BJ (cell line): ENCODE measurements around the gene PLPP2. TPM values are rescaled to one million over a fixed set of nuclear protein-coding genes. Genes with fewer than 3 reads are reported as not detected.

ENCODE experiments used
- CTCF ChIA-PET: fragments of 350-600 bp; formaldehyde crosslinking; extraction: SDS; loops from one replicate; lab custom pipeline; 2021; ENCODE audit warnings: antibody characterized with exemption, inconsistent platforms; lab: Yijun Ruan, JAX
- POLR2A ChIA-PET: fragments of 300-600 bp; sonication (Branson Sonifier 250); formaldehyde crosslinking; extraction: SDS; loops from one replicate; lab custom pipeline; 2021; ENCODE audit warnings: antibody characterized with exemption; lab: Charles Lee
- DNase-seq: peaks from one replicate; pipeline ENCODE4 v3.0.0-alpha.2; 2011; ENCODE audit warnings: low read depth
- H3K27me3 ChIP-seq: 2 replicates; pipeline ENCODE4 v1.6.0; 2011; ENCODE audit warnings: low read length; ENCODE audit not compliant: control insufficient read depth, insufficient read depth
- H3K36me3 ChIP-seq: 2 replicates; pipeline ENCODE4 v1.5.1; 2011; ENCODE audit warnings: low read length; ENCODE audit not compliant: control insufficient read depth, insufficient read depth
- H3K4me3 ChIP-seq: 2 replicates; pipeline ENCODE4 v1.5.1; 2011; ENCODE audit warnings: low read depth, mild to moderate bottlenecking, control low read depth, low read length
- CTCF ChIP-seq: IDR thresholded peaks from 2 replicates; pipeline ENCODE4 v1.5.1; 2011; ENCODE audit warnings: low read depth, mild to moderate bottlenecking, control low read depth, inconsistent platforms, low read length, moderate library complexity; ENCODE audit not compliant: insufficient read depth
- polyA plus RNA-seq: library from polyadenylated mRNA; depleted of rRNA; stranded (reverse); fragments of >200 nt; gene quantifications from 2 replicates; pipeline ENCODE4 v1.2.3, GENCODE V29; 2011

PLPP2 gene
- polyA plus RNA-seq, 1 experiment: 6.7 TPM

- no peaks in the 10 kb centered on the region for H3K27me3 ChIP-seq
- CTCF ChIA-PET: interaction anchor here (0.7 to 1.3 kb wide), 4 partner anchors 12 to 18 kb away, joined by 3 to 9 read pairs (median 3); no protein-coding TSS in a partner anchor
- H3K4me3 ChIP-seq: no peak overlapping the region
- no peak for TF ChIP-seq CTCF
- no peak for DNase-seq
- POLR2A ChIA-PET: no interaction called here
- H3K36me3 ChIP-seq: peaks cover 48% of the 10 kb centered on the region
These were observed 19.7 kb upstream of the PLPP2 start for GRCh38 chr19:310781-311496.

- no peak for DNase-seq
- Histone ChIP-seq H3K4me3 (no peak overlapping the region), H3K27me3 (no peaks in the 10 kb centered on the region), H3K36me3 (peaks cover 48% of the 10 kb centered on the region)
- CTCF ChIA-PET: interaction anchor here (0.7 to 1.3 kb wide), 4 partner anchors 12 to 17 kb away, joined by 3 to 9 read pairs (median 3); no protein-coding TSS in a partner anchor
- POLR2A ChIA-PET: no interaction called here
- TF ChIP-seq CTCF: no peak
These were observed 19.0 kb upstream of the PLPP2 start for GRCh38 chr19:310141-310651.

GRCh38 chr19:309206-309565 lies 18.0 kb upstream of the PLPP2 start:
- ChIA-PET POLR2A (no interaction called here), CTCF (no interaction called here)
- peaks cover 46% of the 10 kb centered on the region for H3K36me3 ChIP-seq
- DNase-seq: no peak
- TF ChIP-seq CTCF: no peak
- H3K27me3 ChIP-seq: no peaks in the 10 kb centered on the region
- H3K4me3 ChIP-seq: no peak overlapping the region

GRCh38 chr19:308471-309205 lies 17.4 kb upstream of the PLPP2 start:
- TF ChIP-seq CTCF: no peak
- H3K36me3 ChIP-seq: peaks cover 41% of the 10 kb centered on the region
- H3K4me3 ChIP-seq: no peak overlapping the region
- ChIA-PET CTCF (no interaction called here), POLR2A (no interaction called here)
- no peaks in the 10 kb centered on the region for H3K27me3 ChIP-seq
- no peak for DNase-seq

GRCh38 chr19:307793-308420 lies 16.7 kb upstream of the PLPP2 start:
- Histone ChIP-seq H3K27me3 (no peaks in the 10 kb centered on the region), H3K36me3 (peaks cover 34% of the 10 kb centered on the region), H3K4me3 (no peak overlapping the region)
- CTCF ChIA-PET: no interaction called here
- TF ChIP-seq CTCF: no peak
- no peak for DNase-seq
- POLR2A ChIA-PET: no interaction called here
